HS-27A (cell line): ENCODE data around the gene NGF.
"Not testable (repeated sequence)": the region's sequence is repeated elsewhere in the genome, so short reads cannot be mapped to it uniquely, and the experiment has no call there.

Source experiments
- DNase-seq: peaks from one replicate; pipeline ENCODE4 v3.0.0-alpha.2; 2012; ENCODE audit warnings: low read depth, missing footprints

The NGF gene

DNA sequence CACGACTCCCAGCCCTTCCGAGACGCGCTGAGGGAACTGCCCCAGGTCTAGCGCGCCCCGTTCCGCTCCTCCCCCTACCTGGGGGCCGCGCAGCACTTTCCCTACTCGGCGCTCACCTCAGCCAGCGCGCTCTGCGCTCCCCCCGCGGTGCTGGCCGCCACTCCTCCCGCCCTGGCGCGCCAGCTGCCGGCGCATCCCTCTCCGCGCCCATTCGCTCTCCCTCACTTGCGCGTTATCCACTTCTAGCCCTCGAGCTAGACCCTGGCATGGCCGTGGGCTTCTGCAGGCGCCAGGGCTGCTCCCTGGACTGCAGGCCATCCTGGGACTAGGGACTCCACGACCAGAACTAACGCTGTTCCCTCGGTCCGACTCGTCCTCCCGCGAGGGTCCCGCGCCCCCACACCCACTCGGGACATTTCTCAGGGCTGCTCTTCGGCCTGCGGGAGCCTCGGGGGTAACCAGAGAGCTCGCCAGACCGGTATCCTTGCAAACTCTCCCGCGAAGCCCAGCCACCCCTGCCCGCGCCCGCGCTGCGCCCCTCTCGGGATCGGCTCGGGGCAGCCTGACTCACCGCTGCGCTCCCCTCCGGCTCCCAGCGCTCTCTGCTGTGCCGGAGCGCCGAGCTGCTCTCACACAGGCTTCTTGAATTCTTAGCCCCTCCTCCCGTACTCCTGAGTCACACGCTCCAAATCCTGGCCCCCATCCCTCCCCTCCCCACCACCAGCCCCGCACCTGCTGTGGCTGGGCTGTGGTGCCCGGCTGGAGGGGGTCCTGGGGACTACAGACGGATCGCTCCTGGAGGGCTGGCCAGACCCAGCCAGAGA is at the start of gene NGF:
TSS of gene NGF (minus strand) at position 617 of the 824 bp plus-strand sequence. CDS start 51,454 bp downstream, outside the sequence.
- no peak for DNase-seq

DNA sequence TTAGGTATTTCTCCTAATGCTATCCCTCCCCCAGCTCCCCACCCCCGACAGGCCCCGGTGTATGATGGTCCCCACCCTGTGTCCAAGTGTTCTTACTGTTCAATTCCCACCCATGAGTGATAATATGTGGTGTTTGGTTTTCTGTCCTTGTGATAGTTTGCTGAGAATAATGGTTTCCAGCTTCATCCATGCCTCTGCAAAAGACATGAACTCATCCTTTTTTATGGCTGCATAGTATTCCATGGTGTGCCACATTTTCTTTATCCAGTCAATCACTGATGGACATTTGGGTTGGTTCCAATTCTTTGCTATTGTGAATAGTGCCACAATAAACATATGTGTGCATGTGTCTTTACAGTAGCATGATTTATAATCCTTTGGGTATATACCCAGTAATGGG is 45.4 kb upstream of the NGF start:
- not testable (repeated sequence) for DNase-seq

DNA sequence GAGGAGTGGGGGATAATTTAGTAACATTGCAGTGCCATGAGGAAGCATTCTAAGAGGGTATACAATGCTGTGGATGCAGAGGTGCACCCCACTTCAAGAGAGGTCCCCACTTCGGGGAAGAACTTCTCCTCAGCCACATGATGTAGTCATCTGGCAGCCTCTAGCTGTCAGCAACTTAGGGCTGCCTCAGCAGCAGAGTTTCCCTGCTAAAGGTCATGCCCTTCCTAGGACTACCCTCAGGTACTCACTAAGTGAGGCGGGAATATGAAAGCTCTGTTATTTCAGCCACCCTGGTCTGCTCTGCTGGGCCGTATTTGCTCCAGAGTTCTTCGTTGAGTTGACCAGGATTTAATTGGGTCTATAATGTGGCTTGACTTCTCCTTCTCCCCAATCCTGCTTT is 41.9 kb upstream of the NGF start:
- DNase-seq, result no peak

DNA sequence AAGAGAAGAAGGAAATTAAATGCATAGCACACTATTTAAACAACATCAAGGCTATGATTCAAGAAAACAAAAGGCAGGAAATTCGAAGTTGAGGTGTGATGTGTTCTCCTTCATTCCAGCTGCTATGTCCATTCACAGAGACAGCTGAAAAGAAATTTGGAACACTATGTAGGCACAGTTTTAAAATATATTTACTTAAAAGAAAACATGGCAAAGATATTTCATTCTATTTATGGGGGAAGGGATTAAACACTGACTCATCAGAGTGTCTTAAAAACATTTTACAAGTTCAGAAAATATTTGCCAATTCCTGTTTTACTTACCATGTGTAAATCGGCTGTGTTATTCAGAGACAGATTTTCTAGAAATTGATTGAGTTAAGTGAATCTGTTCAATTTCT is 39.4 kb upstream of the NGF start:
- no peak for DNase-seq

DNA sequence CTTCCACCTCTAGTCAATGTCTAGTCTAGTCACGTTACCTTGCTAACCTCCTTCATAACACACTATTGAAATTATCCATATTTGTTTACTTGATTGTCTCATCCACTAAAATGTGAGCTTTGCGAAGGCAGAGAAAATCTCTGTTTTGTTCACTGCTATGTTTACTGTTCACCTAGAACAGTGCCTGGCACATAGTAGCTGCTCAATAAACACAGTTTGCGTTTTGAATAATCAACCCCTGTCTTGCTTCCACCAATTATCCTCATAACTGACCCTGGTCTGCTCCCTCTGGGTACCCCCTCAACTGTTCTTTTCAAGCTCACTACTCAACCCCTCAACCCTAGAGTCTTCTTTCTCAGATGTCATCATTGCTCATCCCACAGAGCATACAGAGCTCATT is 36.5 kb upstream of the NGF start:
- DNase-seq, result no peak

GRCh38 chr1:115373305-115373704 is 35.3 kb upstream of the NGF start:
- DNase-seq, result peak; percentile 31

GRCh38 chr1:115365738-115366137 is 27.7 kb upstream of the NGF start:
- no peak for DNase-seq

DNA sequence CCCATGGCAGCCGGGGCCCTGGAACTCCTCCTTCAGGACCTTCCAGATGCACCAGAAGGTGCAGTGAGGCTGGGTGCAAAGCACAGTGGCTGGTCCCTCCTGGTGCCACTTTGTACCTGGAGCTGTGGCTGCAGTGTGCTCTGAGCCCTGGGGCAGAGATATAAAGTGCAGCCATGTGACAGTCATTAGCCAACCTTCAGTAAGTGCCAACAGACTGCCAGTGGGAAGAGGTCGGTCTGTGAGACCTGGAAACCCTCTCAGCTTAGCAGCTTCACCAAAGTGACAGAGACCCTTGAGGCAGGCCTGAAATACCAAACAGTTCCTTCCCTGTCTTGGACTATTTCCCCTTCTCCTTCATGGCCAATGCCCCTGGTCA is 26.7 kb upstream of the NGF start:
- no peak for DNase-seq

DNA sequence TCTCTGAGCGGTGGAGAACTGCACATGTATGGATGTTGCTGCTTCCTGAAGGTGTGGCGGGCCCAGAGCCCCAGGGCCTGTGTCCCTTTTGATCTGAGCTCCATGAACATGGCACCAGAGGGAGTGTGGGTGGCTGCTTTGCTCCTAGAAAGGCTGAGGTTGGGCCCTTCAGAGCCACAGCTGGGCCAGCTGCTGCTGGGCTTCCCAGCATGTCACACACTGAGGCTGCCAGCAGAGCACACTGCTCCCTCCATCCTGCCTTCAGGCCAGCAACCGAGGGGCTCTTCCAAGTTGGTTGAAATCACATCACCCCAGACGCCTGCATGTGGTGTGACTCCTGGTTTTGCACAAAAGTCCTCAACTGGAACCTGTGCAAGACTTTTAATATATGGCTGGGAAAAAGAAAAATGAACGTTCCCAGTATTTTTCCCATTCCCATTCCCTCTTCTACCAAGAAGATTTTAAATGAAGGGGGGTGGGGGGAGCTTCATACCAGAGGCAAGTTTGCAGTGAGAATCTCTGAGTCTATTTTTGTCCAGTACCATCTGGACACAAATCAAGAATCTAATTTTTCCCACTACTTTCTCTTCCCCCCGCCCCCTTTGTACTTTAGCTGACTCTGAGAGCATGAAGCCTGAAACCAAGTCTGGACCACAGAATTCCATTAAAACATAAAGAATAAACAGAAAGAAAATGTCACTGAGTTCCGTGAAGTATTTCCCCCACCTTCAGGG is 26.2 kb upstream of the NGF start:
- DNase-seq, result no peak

- DNase-seq, result no peak
Observed at GRCh38 chr1:115363171-115363570, 25.1 kb upstream of the NGF start.

DNA sequence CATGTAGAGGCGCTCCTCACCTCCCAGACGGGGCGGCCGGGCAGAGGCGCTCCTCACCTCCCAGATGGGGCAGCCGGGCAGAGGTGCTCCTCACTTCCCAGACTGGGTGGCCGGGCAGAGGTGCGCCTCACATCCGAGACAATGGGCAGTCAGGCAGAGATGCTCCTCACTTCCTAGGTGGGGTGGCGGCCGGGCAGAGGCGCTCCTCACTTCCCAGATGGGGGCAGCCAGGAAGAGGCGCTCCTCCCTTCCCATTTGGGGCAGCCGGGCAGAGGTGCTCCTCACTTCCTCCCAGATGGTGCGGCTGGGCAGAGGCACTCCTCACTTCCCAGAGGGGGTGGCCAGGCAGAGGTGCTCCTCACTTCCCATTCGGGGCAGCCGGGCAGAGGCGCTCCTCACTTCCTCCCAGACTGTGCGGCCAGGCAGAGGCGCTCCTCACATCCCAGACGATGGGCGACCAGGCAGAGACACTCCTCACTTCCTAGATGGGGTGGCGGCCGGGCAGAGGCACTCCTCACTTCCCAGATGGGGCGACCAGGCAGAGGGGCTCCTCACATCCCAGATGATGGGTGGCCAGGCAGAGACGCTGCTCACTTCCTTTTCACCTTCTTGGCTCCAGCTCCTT is 22.6 kb upstream of the NGF start:
- DNase-seq, result not testable (repeated sequence)

GRCh38 chr1:115359787-115360452 is 21.9 kb upstream of the NGF start:
- DNase-seq, result not testable (repeated sequence)

- no peak for DNase-seq
Observed at GRCh38 chr1:115356356-115356755, 18.3 kb upstream of the NGF start.

- DNase-seq, result no peak
Observed at GRCh38 chr1:115355069-115355468, 17.0 kb upstream of the NGF start.

- DNase-seq, result no peak
Observed at GRCh38 chr1:115351143-115351542, 13.1 kb upstream of the NGF start.

- DNase-seq, result no peak
Observed at GRCh38 chr1:115348636-115349035, 10.6 kb upstream of the NGF start.

DNA sequence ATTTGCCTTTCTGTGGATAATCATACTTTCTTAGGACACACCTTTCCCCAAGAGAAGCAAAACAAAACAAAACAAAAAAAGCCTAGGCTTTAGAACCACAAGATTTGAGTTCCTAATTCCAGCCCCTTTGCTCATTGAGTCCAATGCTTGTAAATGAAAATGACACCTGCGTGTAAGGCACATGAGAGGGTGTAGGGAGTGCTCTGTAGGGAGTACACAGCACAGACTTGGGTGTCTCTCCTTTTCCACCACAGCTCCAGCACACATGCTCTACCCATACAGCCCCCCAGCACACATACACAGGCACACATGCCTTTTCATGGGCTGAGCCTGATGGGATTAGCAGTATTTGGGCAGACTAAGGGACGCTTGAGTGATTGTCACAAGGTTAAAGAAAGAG is 9.2 kb upstream of the NGF start:
- DNase-seq, result no peak

DNA sequence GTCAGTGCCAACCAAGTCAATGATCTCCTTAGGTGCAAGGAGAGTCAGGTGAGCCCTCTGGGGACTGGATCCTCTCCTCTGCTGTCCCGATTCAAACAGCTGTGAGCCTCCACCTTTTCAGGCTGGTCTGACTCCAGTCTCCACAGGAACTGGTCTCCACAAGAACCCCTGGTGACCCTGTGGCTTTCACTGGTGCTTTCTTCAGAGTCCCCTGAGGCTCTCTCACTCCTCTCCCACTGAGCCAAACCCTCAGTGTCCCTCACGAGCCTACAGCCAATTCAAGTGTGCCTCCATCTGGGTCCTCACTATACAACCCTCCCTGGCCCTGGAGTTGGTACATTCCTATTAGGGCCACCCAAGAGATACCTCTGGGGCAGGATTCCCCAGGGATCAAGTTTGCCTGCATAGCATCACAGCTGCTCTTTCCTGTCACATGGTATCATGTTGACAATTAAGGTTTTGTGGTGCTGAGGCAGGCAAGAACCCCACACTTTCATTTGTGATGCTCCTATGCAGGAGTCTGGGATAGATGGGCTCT is 5.2 kb upstream of the NGF start:
- DNase-seq, result no peak

GRCh38 chr1:115341948-115342347 is 3.9 kb upstream of the NGF start:
- no peak for DNase-seq

- DNase-seq, result no peak
Observed at GRCh38 chr1:115340879-115341278, 2.8 kb upstream of the NGF start.

- no peak for DNase-seq
Observed at GRCh38 chr1:115338457-115338820, 390 bp upstream of the NGF start.

DNA sequence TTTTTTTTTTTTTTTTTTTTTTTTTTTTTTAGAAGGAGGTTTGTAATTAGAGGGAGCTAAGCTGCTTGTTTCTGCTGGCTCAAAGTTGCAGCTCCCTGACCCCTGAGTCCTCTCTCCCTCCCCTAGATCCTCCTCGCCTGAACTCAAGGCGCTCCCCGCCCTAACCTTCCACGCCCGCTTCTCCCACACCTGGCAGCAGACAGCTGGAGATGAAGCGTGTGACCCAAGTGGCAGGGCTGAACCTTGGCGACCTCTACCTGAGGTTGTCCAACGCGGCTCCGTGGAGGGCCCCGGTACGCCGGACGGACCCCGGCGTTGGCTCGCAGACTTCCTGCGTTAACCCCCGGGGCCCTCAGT is 795 bp downstream of the NGF start:
- DNase-seq, result no peak
